HepG2 (cell line): ENCODE data around the gene ZNF678. TPM values are rescaled to one million over a fixed set of nuclear protein-coding genes. Genes with fewer than 3 reads are reported as not detected.

Experiments used
- ATF7-NPFF ChIP-seq: sonication (generic); formaldehyde crosslinking; IDR thresholded peaks from 2 replicates; pipeline ENCODE4 v1.8.1; 2023; ENCODE audit warnings: mild to moderate bottlenecking, low read depth, missing genetic modification reagents, moderate library complexity
- ATRX ChIP-seq: sonication (generic); formaldehyde crosslinking; IDR thresholded peaks from 2 replicates; pipeline ENCODE4 v1.4.0; 2020; ENCODE audit warnings: missing genetic modification reagents, borderline replicate concordance
- DNMT3B ChIP-seq: conservative IDR thresholded peaks from 2 replicates; pipeline ENCODE4 v1.6.1; 2016; ENCODE audit warnings: missing biosample characterization, control low read depth
- EHMT2 ChIP-seq: fragments of 200-600 bp; sonication (generic); IDR thresholded peaks from 2 replicates; pipeline ENCODE4 v1.7.0; 2017; ENCODE audit warnings: antibody characterized with exemption, low read depth, low read length, borderline replicate concordance
- POGZ ChIP-seq: sonication (generic); formaldehyde crosslinking; IDR thresholded peaks from 2 replicates; pipeline ENCODE4 v1.4.0; 2020; ENCODE audit warnings: mild to moderate bottlenecking, missing genetic modification reagents
- PPARG ChIP-seq: conservative IDR thresholded peaks from 2 replicates; pipeline ENCODE4 v1.6.1; 2016; ENCODE audit warnings: missing biosample characterization, missing genetic modification reagents
- REPIN1 ChIP-seq: sonication (generic); formaldehyde crosslinking; IDR thresholded peaks from 2 replicates; pipeline ENCODE4 v1.8.0; 2022; ENCODE audit warnings: missing genetic modification reagents, low read depth, mild to moderate bottlenecking, borderline replicate concordance
- SP5 ChIP-seq: IDR thresholded peaks from 2 replicates; pipeline ENCODE4 v1.6.1; 2016; ENCODE audit warnings: low read depth, borderline replicate concordance
- TBL1XR1 ChIP-seq: fragments of 150-350 bp; IDR thresholded peaks from 2 replicates; pipeline ENCODE4 v1.6.1; 2014; ENCODE audit warnings: borderline replicate concordance, low read length; ENCODE audit not compliant: partially characterized antibody
- TBX2 ChIP-seq: sonication (generic); formaldehyde crosslinking; IDR thresholded peaks from 2 replicates; pipeline ENCODE4 v1.5.0; 2020; ENCODE audit warnings: missing genetic modification reagents, mild to moderate bottlenecking, borderline replicate concordance
- ZBTB38 ChIP-seq: sonication (generic); formaldehyde crosslinking; IDR thresholded peaks from 2 replicates; pipeline ENCODE4 v1.5.1; 2020; ENCODE audit warnings: mild to moderate bottlenecking, missing genetic modification reagents
- ZFAT ChIP-seq: sonication (generic); formaldehyde crosslinking; conservative IDR thresholded peaks from 2 replicates; pipeline ENCODE4 v1.8.1; 2023; ENCODE audit warnings: missing genetic modification reagents, inconsistent platforms
- ZFP36L1 ChIP-seq: sonication (generic); formaldehyde crosslinking; IDR thresholded peaks from 2 replicates; pipeline ENCODE4 v1.8.0; 2022; ENCODE audit warnings: mild to moderate bottlenecking, missing genetic modification reagents, moderate library complexity
- ZMYM3 ChIP-seq: sonication (generic); formaldehyde crosslinking; IDR thresholded peaks from 2 replicates; pipeline ENCODE4 v1.5.1; 2020; ENCODE audit warnings: mild to moderate bottlenecking, missing genetic modification reagents
- ZNF253 ChIP-seq: sonication (generic); formaldehyde crosslinking; IDR thresholded peaks from 2 replicates; pipeline ENCODE4 v1.8.0; 2022; ENCODE audit warnings: mild to moderate bottlenecking, missing genetic modification reagents, borderline replicate concordance
- ZNF350 ChIP-seq: sonication (generic); formaldehyde crosslinking; IDR thresholded peaks from 2 replicates; pipeline ENCODE4 v1.4.0; 2020; ENCODE audit warnings: mild to moderate bottlenecking, low read depth, missing genetic modification reagents, borderline replicate concordance
- ZNF788 ChIP-seq: sonication (generic); formaldehyde crosslinking; IDR thresholded peaks from 2 replicates; pipeline ENCODE4 v1.5.0; 2020; ENCODE audit warnings: mild to moderate bottlenecking, missing genetic modification reagents, borderline replicate concordance
- polyA plus RNA-seq, 8 experiments: library from polyadenylated mRNA; depleted of rRNA in 3 of 8; stranded (reverse) in 7 of 8; unstranded in 1 of 8; fragments of >200 nt; fragmentation: Illumina TruSeq in 4 of 8; extraction: Trizol in 4 of 8; gene quantifications; 2 replicates each; pipeline versions ENCODE4 v1.2.1 to v1.2.3, GENCODE V29; 2011 to 2016; ENCODE audit warnings: low read depth in 4 of 8, missing spikeins in 1 of 8, mixed read lengths in 1 of 8; ENCODE audit not compliant: insufficient read depth in 1 of 8
- total RNA-seq, 5 experiments: library from RNA; depleted of rRNA; stranded (reverse); fragments of >200 nt; fragmentation: Illumina TruSeq; extraction: Trizol; gene quantifications; 2 replicates each; pipeline ENCODE4 v1.2.3, GENCODE V29; 2016; ENCODE audit warnings: low read depth in 1 of 5
- TF ChIP-seq, protein P1 (sequence below): sonication (generic); formaldehyde crosslinking; IDR thresholded peaks from 2 replicates; pipeline ENCODE4 v1.4.0; 2020; ENCODE audit warnings: missing genetic modification reagents, borderline replicate concordance
- TF ChIP-seq, protein P2 (sequence below): sonication (generic); formaldehyde crosslinking; IDR thresholded peaks from 2 replicates; pipeline ENCODE4 v1.5.1; 2020; ENCODE audit warnings: missing genetic modification reagents, mild to moderate bottlenecking, borderline replicate concordance
- TF ChIP-seq, protein P3 (sequence below): sonication (generic); formaldehyde crosslinking; IDR thresholded peaks from 2 replicates; pipeline ENCODE4 v1.8.1; 2022; ENCODE audit warnings: low read depth, mild to moderate bottlenecking, missing genetic modification reagents
- TF ChIP-seq, protein P4 (sequence below): fragments of 450-650 bp; IDR thresholded peaks from 2 replicates; pipeline ENCODE4 v1.6.1; 2017

ZNF678 gene
- total and polyA plus RNA-seq, 2 of the 13 experiments (the other 11 are each of a cell fraction or from before 2014, with no cell fraction given): 2.0 to 7.6 TPM

DNA sequence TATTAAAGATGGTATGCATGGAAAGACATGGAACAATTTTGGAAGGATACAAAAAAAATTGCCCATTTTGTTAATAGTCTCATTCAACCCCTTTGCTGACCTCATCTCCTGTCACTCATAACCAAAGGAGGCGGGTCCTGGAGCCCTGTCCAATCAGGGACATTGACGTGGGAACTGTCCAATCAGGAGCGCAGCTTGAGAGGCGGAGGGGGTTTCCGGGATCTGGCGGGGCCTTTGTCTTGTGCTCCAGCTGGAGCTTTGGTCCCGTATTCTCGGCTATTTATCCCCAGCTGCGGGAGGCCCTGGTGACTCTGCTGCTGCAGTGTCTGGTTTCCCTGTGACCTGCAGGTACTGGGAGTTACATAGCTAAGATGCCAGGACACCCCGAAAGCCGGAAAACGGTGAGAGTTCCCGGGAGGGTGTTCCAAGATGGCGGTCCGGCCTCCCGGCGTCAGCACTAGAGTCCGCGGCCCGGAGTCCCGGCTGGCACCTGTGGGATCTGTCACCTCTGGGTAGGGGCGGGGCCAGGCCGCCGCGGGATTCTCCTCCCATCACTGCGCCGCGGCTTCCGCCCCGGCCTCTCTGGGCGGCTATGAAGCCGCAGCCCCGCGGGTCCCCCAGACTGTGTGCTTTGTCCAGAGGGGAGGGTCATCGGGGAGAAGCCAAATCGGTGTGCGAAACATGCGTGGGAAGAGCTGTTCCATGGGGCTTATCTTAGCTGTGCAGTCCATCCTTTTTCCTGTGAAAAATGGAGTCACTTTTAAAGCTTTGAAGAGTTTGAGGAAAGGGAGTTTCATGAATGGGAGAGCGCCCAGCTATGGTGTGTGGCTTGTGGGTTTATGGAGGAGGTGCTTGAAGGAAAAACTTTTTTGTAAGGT lies at the start of gene ZNF678 (continued):
- TF ChIP-seq REPIN1 (CRISPR knock-in tag) (peak; percentile 49; the same call in 1 of the 2 replicates), TBX2 (CRISPR knock-in tag) (peak; percentile 93), SP5 (peak; percentile 38; the same call in 1 of the 2 replicates), ZFAT (CRISPR knock-in tag) (no peak), ZNF350 (CRISPR knock-in tag) (peak; percentile 39; the same call in 1 of the 2 replicates), ZFP36L1 (CRISPR knock-in tag) (peak; percentile 59; the same call in 1 of the 2 replicates), TBL1XR1 (peak; percentile 28), ZNF788 (CRISPR knock-in tag) (peak; percentile 60; the same call in 1 of the 2 replicates), DNMT3B (CRISPR knock-in tag) (peak; percentile 68; the same call in 1 of the 2 replicates), PPARG (CRISPR knock-in tag) (no peak), ATRX (CRISPR knock-in tag) (no peak), ZNF253 (CRISPR knock-in tag) (no peak), POGZ (CRISPR knock-in tag) (peak; percentile 98), EHMT2 (peak; percentile 90; the same call in 1 of the 2 replicates), ZMYM3 (CRISPR knock-in tag) (peak; percentile 66; the same call in 1 of the 2 replicates), ZBTB38 (CRISPR knock-in tag) (peak; percentile 36; the same call in 1 of the 2 replicates), ATF7-NPFF (CRISPR knock-in tag) (peak; percentile 56; the same call in 1 of the 2 replicates)
- TF ChIP-seq, protein P1, sequence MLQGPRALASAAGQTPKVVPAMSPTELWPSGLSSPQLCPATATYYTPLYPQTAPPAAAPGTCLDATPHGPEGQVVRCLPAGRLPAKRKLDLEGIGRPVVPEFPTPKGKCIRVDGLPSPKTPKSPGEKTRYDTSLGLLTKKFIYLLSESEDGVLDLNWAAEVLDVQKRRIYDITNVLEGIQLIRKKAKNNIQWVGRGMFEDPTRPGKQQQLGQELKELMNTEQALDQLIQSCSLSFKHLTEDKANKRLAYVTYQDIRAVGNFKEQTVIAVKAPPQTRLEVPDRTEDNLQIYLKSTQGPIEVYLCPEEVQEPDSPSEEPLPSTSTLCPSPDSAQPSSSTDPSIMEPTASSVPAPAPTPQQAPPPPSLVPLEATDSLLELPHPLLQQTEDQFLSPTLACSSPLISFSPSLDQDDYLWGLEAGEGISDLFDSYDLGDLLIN: no peak
- TF ChIP-seq, protein P2, sequence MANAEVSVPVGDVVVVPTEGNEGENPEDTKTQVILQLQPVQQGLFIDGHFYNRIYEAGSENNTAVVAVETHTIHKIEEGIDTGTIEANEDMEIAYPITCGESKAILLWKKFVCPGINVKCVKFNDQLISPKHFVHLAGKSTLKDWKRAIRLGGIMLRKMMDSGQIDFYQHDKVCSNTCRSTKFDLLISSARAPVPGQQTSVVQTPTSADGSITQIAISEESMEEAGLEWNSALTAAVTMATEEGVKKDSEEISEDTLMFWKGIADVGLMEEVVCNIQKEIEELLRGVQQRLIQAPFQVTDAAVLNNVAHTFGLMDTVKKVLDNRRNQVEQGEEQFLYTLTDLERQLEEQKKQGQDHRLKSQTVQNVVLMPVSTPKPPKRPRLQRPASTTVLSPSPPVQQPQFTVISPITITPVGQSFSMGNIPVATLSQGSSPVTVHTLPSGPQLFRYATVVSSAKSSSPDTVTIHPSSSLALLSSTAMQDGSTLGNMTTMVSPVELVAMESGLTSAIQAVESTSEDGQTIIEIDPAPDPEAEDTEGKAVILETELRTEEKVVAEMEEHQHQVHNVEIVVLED (CRISPR knock-in tag): peak; percentile 57; the same call in 1 of the 2 replicates
- TF ChIP-seq, protein P3, sequence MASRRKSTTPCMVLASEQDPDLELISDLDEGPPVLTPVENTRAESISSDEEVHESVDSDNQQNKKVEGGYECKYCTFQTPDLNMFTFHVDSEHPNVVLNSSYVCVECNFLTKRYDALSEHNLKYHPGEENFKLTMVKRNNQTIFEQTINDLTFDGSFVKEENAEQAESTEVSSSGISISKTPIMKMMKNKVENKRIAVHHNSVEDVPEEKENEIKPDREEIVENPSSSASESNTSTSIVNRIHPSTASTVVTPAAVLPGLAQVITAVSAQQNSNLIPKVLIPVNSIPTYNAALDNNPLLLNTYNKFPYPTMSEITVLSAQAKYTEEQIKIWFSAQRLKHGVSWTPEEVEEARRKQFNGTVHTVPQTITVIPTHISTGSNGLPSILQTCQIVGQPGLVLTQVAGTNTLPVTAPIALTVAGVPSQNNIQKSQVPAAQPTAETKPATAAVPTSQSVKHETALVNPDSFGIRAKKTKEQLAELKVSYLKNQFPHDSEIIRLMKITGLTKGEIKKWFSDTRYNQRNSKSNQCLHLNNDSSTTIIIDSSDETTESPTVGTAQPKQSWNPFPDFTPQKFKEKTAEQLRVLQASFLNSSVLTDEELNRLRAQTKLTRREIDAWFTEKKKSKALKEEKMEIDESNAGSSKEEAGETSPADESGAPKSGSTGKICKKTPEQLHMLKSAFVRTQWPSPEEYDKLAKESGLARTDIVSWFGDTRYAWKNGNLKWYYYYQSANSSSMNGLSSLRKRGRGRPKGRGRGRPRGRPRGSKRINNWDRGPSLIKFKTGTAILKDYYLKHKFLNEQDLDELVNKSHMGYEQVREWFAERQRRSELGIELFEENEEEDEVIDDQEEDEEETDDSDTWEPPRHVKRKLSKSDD: peak; percentile 70; the same call in 1 of the 2 replicates
- TF ChIP-seq, protein P4, sequence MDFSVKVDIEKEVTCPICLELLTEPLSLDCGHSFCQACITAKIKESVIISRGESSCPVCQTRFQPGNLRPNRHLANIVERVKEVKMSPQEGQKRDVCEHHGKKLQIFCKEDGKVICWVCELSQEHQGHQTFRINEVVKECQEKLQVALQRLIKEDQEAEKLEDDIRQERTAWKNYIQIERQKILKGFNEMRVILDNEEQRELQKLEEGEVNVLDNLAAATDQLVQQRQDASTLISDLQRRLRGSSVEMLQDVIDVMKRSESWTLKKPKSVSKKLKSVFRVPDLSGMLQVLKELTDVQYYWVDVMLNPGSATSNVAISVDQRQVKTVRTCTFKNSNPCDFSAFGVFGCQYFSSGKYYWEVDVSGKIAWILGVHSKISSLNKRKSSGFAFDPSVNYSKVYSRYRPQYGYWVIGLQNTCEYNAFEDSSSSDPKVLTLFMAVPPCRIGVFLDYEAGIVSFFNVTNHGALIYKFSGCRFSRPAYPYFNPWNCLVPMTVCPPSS: no peak
